NCI-H510A (cell line): Measurements from ENCODE around the gene TRNP1.

ENCODE experiments used
- DNase-seq: peaks from one replicate; lab custom pipeline; 2025; lab: John Stamatoyannopoulos, UW

TRNP1 gene

DNA sequence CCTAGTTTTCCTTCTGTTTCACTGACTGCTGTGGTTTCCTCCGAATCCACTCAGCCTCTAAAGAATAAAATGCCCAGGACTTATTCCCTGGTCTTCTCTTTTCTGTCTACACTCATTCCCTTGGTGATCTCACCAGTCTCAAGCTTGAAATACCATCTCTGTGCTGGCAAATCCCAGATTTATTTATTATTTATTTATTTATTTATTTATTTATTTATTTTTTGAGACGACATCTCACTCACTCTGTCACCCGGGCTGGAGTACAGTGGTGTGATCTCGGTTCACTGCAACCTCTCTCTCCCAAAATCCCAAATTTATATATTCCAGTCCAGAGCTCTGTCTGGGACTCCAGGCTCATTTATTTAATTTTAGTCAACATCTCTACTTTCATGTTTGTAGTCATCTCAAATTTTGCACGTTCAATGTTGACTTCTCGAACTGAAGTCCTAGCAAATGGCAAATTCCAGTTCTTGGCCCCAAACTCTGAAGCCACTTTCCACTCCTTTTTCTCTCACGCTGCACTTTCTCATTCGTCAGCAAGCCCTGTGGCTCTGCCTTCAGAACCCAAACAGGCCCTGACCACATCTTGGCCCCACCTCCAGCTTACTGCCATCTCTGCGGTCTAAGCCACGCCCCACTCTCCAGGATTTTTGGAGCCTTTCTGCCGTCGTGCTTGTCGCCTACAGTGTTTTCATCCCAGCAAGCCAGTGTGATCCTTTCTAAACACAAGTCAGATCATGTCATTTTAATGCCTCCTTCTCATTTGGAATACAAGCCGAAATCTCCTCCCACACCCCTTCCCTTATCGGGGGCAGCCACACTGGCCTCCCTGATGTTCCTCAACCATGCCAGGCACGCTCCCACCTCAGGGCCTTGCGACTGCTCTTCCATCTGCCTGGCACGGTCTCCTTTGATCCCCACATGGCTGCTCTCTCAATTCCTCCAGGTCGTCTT is 33.4 kb downstream of the TRNP1 start:
- DNase-seq, result peak; percentile 74

DNA sequence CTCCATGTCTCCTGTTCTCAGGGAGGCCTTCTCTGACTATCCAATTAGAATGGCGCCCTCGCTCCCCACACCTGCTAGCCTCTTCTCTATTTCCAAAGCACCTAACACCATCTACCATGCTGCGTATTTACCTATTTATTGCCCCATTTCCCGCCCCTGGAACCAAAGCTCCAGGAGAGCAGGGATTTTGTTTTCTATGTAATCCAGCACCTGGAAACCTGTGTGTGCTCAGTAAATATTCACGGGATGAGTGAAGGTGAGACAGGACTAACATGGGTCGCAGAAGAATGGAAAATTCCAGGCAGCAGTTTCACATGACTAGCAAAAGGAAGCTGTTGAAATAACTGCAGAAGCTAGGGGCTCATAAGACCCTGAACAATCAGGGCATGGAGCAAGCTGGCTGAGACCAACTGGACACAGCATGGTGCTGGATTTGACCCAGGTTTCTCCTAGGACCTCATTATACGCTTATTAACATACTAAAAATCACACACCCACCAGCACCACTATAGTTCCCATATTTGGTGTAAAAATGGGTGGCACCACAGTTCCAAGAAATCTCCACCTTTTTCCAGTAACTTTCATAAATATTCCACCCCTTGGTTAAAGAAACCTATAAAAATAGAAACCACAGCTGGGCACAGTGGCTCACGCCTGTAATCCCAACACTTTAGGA is 34.2 kb downstream of the TRNP1 start:
- DNase-seq, result peak; percentile 49

DNA sequence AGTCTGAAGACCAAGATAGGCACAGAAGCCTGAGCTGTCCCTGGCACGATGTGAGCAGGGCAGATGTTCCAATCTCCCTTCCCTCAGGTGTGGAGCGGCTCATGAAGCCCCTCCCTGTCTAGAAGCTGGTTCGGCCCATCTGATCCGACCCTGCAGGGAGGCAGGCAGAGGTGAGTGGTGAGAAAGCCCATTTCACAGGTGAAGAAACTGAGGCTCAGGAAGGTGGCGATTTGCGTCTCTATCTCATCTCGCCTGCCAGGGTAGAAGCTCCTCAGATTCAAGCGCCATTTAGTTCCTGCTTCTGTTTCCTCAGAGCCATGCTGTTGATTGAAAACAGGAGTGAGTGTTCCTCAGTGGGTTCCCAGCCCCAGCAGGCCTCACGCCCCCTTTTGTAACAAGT is 36.0 kb downstream of the TRNP1 start:
- no peak for DNase-seq

DNA sequence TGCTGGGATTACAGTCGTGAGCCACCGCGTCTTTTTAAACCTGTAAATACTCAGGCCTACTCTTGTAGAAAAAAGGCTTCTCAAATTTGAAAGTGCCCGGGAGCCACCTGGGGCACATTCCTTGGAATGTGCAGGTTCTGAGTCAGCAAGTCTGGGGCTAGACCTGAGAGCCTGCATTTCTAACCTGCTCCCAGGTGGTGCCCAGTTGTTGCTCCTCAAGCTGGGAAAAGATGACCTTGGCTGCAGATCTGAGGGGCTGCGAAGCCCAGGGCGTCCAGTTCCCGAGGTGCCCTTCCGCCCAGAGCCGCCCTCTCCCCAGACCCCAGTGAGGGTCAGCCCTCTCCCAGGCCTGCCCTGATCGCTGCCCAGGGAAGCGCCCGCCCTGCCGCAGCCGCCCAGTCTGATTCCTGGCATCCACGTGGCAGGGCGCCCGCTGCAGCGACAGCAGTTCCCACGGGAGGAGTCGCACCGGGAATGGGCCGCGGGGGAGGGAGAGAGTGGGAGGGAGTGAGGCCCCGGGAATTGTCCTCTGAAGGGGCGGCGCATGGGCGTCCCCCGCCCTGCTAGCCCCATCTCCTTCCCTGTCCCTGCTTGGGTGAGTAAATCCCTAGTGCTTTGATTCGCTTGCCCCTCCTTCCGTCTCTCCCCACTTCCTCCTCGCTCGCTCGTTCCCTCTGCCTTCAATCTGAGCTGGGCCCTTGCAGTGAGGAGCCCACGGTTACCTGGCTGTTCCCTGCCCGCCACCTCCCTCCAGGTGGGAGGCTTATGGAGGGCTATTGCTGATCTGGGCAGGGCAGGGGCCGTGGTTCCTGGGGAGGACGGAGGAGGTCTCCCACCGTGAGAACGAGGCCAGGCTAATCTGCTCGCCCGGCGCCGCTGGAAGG is 38.0 kb downstream of the TRNP1 start:
- DNase-seq, result no peak

DNA sequence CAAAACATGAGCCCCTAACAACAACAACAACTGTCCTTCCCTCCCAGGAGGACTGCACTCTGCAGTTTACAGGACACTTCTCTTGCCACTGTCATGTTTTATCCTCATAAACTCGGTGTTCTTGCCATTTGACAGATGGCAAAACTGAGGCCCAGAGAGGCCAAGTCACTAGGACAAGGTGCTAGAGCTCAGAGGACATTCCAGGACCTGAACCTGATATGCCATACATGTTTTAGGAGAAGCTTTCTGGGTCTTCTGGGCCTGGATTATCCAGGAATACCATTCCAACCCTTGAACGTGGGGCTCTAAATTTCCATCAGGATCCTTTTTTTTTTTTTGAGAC is 38.6 kb downstream of the TRNP1 start:
- DNase-seq, result no peak

DNA sequence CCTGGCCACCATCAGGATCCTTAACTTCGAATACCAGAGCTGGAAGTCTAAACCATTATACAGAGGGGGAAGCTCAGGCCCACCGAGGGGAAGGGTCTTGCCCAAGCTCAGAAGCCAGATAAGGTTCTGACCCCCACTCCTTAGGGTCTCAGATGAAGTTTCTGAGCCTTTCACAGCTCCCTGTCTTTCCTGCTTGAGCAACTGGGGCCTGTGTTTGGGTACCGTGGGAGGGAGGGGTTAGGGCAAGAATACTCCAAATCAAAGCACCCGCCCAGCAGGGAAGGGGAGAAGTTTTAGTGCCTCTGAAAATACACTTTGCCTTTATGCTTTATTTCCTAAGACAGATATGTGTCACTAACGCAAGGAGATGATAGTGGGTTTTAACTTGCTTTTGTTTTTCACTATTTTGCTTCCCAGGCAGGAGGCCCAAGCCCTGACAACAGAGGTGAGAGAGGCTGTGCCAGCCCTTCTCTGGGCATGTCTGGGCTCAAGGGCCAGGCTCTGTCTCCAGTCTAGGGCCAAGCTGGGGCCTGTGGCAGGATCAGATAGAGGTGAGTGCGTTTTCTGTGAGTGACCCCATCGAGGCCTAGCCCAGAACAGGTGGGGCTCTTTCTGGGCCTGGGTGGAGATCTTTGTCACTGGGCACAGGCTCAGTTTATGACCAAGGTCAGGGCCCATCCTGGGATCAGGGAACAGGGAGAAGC is 39.7 kb downstream of the TRNP1 start:
- DNase-seq, result peak; percentile 54

DNA sequence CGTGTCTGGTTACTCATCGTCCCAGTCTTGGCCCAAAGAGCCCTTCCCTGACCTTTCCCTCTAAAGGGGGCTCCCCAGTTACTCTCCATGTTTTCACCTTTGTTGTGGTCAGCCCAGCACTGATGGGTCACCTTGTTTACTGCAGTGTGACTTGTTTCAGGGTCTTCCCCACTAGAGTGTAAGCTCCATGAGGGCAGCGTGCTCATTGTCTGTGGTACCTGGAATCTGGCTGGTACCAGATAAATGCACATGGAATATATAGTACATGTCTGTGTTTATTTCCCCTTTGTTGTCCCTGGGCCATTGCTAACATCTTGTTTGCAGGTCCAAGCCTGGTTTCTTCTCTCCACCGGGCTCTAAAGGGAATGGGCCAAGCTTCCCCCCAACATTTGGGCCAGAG is 41.9 kb downstream of the TRNP1 start:
- DNase-seq, result no peak

DNA sequence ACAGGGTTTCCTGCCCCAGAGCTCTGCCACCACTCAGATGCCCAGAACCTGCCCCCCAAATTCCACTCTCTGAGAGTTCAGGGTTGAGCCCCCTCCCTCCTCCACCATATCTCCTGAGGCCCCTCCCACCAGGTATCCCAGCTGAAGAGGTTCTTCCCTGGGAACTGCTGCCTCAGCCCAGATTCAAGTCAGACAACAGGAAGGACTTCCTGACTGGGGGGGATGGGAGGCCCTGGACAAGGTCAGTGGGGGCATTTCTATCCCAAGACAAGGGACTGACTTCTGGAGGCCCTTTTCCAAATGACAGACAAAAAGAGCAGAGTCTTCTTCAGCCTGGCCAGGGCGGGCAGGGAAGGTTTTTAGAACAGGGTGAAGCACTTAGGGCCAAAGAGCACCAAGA is 43.2 kb downstream of the TRNP1 start:
- no peak for DNase-seq

DNA sequence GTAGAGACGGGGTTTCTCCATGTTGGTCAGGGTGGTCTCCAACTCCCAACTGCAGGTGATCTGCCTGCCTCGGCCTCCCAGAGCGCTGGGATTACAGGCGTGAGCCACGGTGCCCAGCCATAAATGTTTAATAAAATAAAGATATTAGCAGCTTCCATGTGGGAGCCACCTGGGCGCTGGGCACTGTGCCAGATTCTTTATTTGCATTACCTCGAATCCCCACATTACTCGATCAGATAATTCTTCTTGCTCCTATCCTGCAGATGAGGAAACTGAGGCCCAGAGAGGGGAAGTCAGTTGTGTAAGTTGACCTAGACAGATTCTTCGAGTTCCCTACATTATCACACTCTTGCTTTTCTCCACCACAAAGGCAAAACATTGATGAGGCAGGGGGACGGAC is 44.0 kb downstream of the TRNP1 start:
- no peak for DNase-seq

DNA sequence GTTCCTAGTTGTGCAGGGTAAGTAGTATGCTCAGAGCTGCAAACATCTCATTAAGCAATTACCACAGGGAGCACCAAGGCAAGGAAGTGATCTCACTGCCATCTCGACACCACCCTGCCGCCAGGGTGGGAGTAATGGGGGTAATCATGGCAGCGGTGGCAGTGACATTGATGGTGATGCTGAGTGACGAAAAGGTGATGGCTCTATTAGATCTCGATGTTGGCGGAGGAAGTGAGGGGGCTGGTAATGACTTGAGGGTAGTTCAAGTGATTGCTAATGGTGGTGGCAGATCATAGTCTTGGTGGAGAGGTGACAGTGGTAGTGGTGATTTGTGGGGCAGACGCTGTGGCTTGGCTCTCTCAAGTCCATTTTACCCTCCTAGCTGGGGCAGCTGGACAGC is 44.5 kb downstream of the TRNP1 start:
- no peak for DNase-seq

DNA sequence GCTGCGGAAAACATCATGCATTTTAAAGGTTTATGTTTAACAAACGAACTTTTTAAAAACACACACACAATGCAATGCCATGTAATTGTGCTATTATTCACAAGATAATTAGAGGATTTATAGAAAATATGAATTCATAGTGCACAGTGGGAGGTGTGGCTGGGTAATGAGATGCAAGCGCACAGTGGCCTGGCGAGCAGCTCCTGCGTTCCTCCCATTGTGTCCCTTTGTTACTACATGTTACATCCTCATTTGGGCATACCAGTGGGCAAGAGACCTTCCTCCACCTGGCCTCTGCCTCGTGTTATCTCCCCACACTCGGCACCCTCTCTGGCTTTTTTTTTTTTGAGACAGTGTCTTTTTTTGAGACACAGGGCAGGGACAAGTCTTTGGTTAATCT is 49.2 kb downstream of the TRNP1 start:
- DNase-seq, result no peak

DNA sequence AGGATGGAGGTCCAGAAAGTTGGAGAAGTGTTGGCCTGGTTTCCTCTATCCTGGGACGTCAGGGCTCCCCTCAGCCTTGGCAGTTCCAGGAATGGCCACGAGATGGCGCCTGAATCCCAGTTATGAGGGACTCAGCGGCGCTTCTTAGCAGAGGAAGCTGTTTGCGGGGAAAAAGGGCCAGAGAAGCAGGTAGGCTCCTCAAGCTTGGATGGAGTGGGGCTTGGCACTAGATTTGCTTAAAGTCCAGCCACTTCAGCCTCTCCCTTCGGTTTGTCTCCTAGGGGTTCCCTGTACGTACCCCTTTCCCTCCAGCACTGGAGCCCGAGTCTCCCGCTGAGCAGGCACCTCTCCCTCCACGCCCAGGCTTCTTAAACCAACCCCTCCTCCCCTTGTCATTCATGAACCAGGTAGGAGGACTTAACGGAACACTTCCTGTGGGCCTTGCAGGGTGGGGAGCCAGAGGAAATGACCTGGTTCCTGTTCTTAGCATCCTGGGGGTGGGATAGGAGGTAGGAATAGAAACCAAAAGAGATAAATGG is 51.2 kb downstream of the TRNP1 start:
- no peak for DNase-seq

DNA sequence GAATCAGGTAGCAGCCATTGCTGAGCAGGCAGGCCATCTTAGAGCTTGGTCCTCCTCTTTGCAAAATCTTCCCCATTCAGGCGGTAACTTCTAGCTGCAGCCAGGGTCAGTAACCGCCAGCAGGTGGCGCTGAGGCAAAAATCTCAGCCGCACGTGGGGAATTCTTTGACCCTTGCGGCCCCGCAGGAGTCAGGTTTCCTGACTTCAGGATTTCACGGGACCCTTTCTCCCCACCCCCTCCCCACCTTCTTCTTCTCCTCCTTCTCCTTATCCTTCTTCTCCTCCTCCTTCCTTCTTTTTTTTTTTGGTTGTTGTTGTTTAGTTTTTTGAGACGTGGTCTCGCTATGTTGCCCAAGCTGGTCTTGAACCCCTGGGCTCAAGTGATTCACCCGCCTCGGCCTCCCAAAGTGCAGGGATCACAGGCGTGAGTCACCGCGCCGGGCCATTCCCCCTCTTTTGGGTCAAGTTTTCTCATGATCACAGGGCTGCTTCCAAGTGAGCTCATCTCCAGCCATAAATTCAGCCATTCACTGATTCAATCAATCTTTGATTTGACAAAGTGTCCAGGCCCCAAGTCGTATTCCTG is 52.6 kb downstream of the TRNP1 start:
- DNase-seq, result no peak

DNA sequence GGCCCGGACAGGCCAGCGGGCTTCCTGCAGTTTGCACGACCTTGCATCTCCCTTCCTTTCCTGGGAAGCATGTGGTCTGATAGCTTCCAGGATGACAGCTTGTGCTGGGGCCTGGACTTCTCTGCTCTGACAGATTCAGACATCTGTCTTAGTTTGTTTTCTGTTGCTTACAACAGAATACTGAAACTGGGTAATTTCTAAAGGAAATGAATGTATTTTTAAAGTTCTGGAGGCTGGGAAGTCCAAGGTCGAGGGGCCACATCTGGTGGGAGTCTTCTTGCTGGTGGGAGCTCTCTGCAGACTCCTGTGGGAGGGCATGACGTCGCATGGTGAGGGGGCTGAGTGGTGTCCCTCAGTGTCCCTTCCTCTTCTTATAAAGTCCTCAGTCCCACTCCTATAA is 54.4 kb downstream of the TRNP1 start:
- no peak for DNase-seq

DNA sequence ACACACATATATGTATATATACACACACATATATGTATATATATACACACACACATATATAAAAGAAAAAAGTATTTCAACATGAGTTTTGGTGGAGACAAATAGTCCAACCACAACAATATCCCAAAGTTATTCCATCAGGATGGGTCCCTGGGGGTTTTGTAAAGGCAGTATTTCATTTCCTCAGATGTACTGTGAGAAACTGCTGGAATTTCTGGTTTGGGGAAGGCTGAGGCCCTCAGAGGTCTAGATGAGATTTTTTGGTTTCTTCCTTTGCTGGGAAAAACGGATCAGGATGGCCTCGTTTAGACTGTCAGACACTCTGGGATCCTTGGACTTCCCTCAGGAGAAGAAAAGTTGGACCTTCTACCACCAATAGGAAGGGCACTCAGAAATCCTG is 55.6 kb downstream of the TRNP1 start:
- no peak for DNase-seq

DNA sequence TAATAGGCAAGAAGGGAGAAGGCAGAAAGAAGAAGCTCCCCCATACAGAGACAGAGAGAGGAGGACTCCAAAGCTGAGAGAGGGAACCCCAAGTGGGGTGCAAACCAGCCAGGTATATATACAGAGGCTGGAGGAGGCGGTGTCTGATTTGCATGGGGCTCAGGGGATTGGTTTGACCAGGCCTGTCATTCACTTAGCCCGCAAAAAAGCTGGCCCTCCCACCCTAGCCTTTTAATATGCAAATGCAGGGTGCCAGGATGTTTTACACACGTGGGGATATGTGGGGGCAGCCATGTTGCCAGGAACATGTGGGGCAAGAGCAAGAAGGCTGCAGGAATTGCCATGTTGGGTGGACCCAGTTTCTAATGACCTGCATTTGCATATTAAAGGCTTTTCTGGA is 56.1 kb downstream of the TRNP1 start:
- DNase-seq, result no peak
